GM12801 (cell line): Measurements from ENCODE around the gene USF2.

Source experiments
- CTCF ChIP-seq: IDR thresholded peaks from one replicate; pipeline ENCODE4 v1.5.1; 2011; ENCODE audit warnings: control low read depth; ENCODE audit not compliant: insufficient read length; ENCODE audit errors: extremely low read depth

Gene USF2

GRCh38 chr19:35313587-35313986 lies 44.8 kb downstream of the USF2 start:
- no peak for TF ChIP-seq CTCF

- TF ChIP-seq CTCF: no peak
These were observed 45.3 kb downstream of the USF2 start for GRCh38 chr19:35314031-35314430.

- no peak for TF ChIP-seq CTCF
These were observed 46.2 kb downstream of the USF2 start for GRCh38 chr19:35314858-35315470.

GRCh38 chr19:35315883-35316282 lies 47.1 kb downstream of the USF2 start:
- no peak for TF ChIP-seq CTCF

GRCh38 chr19:35316560-35316959 lies 47.8 kb downstream of the USF2 start:
- TF ChIP-seq CTCF: no peak

- TF ChIP-seq CTCF: no peak
These were observed 48.8 kb downstream of the USF2 start for GRCh38 chr19:35317464-35318043.

GRCh38 chr19:35318679-35319448 lies 50.1 kb downstream of the USF2 start:
- no peak for TF ChIP-seq CTCF
